Left ventricle myocardium inferior (tissue), 1 donor: ENCODE data around the gene ARFGAP3. TPM values are rescaled to one million over a fixed set of nuclear protein-coding genes. Genes with fewer than 3 reads are reported as not detected.

Source experiments
- DNase-seq: peaks from one replicate; pipeline ENCODE4 v3.0.0-alpha.2; 2020
- H3K27ac ChIP-seq: fragments of 200-600 bp; replicated peaks from 2 replicates; pipeline ENCODE4 v1.8.0; 2021
- H3K27me3 ChIP-seq: fragments of 200-600 bp; 2 replicates; pipeline ENCODE4 v1.8.0; 2021; ENCODE audit warnings: low read depth
- H3K36me3 ChIP-seq: fragments of 200-600 bp; 2 replicates; pipeline ENCODE4 v1.8.0; 2021
- H3K4me1 ChIP-seq: fragments of 200-600 bp; 2 replicates; pipeline ENCODE4 v1.8.0; 2021
- H3K4me3 ChIP-seq: fragments of 200-600 bp; 2 replicates; pipeline ENCODE4 v1.8.0; 2021; ENCODE audit warnings: mild to moderate bottlenecking, moderate library complexity
- H3K9me3 ChIP-seq: fragments of 200-600 bp; replicated peaks from 2 replicates; pipeline ENCODE4 v1.8.0; 2021
- CTCF ChIP-seq: fragments of 200-600 bp; IDR thresholded peaks from 2 replicates; pipeline ENCODE4 v1.8.0; 2021; ENCODE audit warnings: antibody characterized with exemption, mild to moderate bottlenecking, borderline replicate concordance
- intact Hi-C: fragments of 100-400 bp; cut with micrococcal nuclease; formaldehyde crosslinking; loops from one replicate; pipeline ENCODE4 v1.11.0; 2022
- total RNA-seq: library from RNA; stranded (reverse); fragmentation: NEBNext Ultra II Directional; extraction: Animal tissue kit (Norgen Biotek cat#: 25700); gene quantifications from one replicate; pipeline ENCODE4 v1.2.1, GENCODE V29; 2021
- donor health status: DM: no; HTN: yes; CAD: no; lungs with severe emphysema.

Gene ARFGAP3
- total RNA-seq, 1 donor from 2014 or later, result 26.9 TPM

DNA sequence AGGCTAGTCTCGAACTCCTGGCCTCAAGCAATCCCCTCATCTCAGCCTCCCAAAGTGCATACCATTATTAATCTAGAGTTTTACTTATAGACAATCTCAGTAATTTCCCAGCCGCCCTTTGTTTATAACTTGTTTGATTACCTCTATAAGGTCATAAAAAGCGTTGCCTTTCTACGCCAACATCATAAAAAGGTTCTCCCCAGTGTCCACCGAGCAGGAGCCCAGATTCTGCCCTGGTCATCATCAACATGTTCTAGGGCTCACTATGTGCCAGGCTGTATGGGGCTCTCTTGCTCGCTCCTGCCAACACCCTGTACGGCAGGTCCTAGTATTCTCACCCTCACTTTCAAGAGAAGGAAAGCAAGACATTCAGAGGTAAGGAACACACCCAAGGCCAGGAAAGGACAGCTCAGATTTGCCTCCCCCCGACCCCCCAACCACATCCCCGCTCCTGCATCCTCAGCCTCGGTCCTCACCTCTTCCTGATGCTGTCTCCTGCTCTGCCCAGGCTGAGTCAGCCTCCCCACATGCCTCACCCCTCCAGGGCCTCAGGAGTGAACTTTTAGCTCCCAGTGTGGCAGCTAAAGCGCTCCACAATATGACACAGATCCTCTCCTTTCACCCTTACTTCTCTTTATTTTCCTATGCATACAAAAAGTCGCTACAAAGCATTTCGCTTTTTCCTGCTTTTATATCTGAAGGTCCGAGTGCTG, 14.3 kb downstream of the ARFGAP3 start:
- H3K27ac ChIP-seq, result no peak overlapping the region
- H3K4me3 ChIP-seq, result no peak overlapping the region
- DNase-seq, result no peak
- no peaks in the 10 kb centered on the region for H3K27me3 ChIP-seq
- peaks cover 67% of the 10 kb centered on the region for H3K36me3 ChIP-seq
- no peaks in the 10 kb centered on the region for H3K9me3 ChIP-seq
- peaks cover 4% of the 10 kb centered on the region for H3K4me1 ChIP-seq
- TF ChIP-seq CTCF, result no peak
- intact Hi-C loops, result no loop called here

DNA sequence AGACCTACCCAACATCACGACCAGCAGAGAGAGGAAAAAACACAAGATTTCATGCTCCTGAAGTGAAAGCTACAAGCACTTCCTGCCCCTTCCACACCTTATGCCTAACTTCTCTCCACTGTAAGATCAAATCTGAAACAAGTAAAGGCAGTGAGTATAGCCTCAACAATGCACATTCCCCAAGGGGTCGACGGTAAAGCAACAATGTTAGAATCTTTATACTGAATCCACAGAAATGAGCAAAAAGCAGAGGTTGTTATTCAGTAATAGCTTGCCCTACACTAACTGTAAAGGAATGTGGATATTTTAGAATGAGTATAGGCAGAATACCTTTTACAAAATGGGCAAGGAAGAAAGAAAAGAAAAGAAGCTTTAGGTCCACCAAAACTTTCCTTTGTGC, 15.6 kb downstream of the ARFGAP3 start:
- DNase-seq, result no peak
- no peak overlapping the region for H3K4me3 ChIP-seq
- H3K36me3 ChIP-seq, result peaks cover 71% of the 10 kb centered on the region
- H3K4me1 ChIP-seq, result peaks cover 4% of the 10 kb centered on the region
- intact Hi-C loops, result no loop called here
- no peak for TF ChIP-seq CTCF
- no peaks in the 10 kb centered on the region for H3K9me3 ChIP-seq
- H3K27me3 ChIP-seq, result no peaks in the 10 kb centered on the region
- no peak overlapping the region for H3K27ac ChIP-seq

DNA sequence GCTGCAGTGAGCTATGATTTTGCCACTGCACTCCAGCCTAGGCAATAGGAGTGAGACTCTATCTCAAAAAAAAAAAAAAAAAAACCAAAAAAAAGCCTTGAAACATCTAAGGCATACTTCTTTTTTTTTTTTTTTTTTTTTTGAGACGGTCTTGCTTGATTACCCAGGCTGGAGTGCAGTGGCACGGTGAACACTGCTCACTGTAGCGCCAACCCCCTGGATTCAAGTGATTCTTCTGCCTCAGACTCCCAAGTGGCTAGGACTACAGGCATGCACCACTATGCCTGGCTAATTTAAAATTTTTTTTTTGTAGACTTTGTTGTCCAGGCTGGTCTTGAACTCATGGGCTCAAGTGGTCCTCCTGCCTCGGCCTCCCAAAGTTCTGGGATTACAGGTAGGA, 19.5 kb downstream of the ARFGAP3 start:
- DNase-seq, result no peak
- no peak overlapping the region for H3K27ac ChIP-seq
- H3K9me3 ChIP-seq, result no peaks in the 10 kb centered on the region
- intact Hi-C loops, result no loop called here
- H3K4me3 ChIP-seq, result no peak overlapping the region
- H3K27me3 ChIP-seq, result no peaks in the 10 kb centered on the region
- H3K36me3 ChIP-seq, result peaks cover 86% of the 10 kb centered on the region
- TF ChIP-seq CTCF, result no peak
- H3K4me1 ChIP-seq, result no peaks in the 10 kb centered on the region

DNA sequence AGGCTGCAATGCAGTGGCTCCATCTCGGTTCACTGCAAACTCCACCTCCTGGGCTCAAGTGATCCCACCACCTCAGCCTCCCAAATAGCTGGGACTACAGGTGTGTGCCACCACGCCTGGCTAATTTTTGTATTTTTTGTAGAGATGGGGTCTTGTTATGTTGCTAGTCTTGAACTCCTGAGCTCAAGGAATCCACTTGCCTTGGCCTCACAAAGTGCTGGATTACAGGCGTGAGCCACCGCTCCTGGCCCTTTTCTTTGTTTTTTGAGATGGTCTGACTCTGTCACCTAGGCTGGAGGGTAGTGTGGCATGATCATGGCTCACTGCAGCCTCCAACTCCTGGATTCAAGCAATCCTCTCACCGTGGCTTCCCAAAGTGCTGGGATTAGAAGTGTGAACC, 21.0 kb downstream of the ARFGAP3 start:
- no peak overlapping the region for H3K27ac ChIP-seq
- no peak overlapping the region for H3K4me3 ChIP-seq
- H3K27me3 ChIP-seq, result no peaks in the 10 kb centered on the region
- no peak for TF ChIP-seq CTCF
- peaks cover 91% of the 10 kb centered on the region for H3K36me3 ChIP-seq
- no peaks in the 10 kb centered on the region for H3K9me3 ChIP-seq
- intact Hi-C loops, result no loop called here
- no peak for DNase-seq
- no peaks in the 10 kb centered on the region for H3K4me1 ChIP-seq

GRCh38 chr22:42834177-42834949, 22.7 kb downstream of the ARFGAP3 start:
- H3K27me3 ChIP-seq, result no peaks in the 10 kb centered on the region
- H3K4me3 ChIP-seq, result no peak overlapping the region
- DNase-seq, result no peak
- TF ChIP-seq CTCF, result no peak
- H3K27ac ChIP-seq, result no peak overlapping the region
- intact Hi-C loops, result no loop called here
- peaks cover 91% of the 10 kb centered on the region for H3K36me3 ChIP-seq
- no peaks in the 10 kb centered on the region for H3K9me3 ChIP-seq
- H3K4me1 ChIP-seq, result no peaks in the 10 kb centered on the region
